Heart right ventricle (tissue), 16 donors: Measurements from ENCODE around the gene ANO9. TPM values are rescaled to one million over a fixed set of nuclear protein-coding genes. Genes with fewer than 3 reads are reported as not detected.

Experiments
- ATAC-seq, 8 donors: fragments of 200-7000 bp; cut with Tn5 transposase; one replicate each; pipeline ENCODE4 v1.9.1; 2020; ENCODE audit warnings: mild to moderate bottlenecking in 8 of 8, moderate library complexity in 8 of 8, moderate number of reproducible peaks in 1 of 8
- DNase-seq, 2 donors: peaks; one replicate each; pipeline ENCODE4 v3.0.0-alpha.2; 2020
- H3K27ac ChIP-seq, 10 donors: fragments of 200-600 bp; sonication (generic) in 2 of 10; one replicate each; pipeline versions ENCODE4 v1.5.0 to v1.8.0; 2020 to 2022; ENCODE audit warnings: mild to moderate bottlenecking in 3 of 10
- H3K27me3 ChIP-seq, 7 donors: fragments of 200-600 bp; one replicate each; pipeline ENCODE4 v1.8.0; 2021 to 2022; ENCODE audit warnings: mild to moderate bottlenecking in 2 of 7
- H3K36me3 ChIP-seq, 9 donors: fragments of 200-600 bp; sonication (generic) in 1 of 9; one replicate each; pipeline versions ENCODE4 v1.5.0 to v1.8.0; 2020 to 2022; ENCODE audit warnings: mild to moderate bottlenecking in 2 of 9
- H3K4me1 ChIP-seq, 9 donors: fragments of 200-600 bp; sonication (generic) in 1 of 9; one replicate each; pipeline versions ENCODE4 v1.5.0 to v1.8.0; 2020 to 2022; ENCODE audit warnings: mild to moderate bottlenecking in 4 of 9
- H3K4me3 ChIP-seq, 10 donors: fragments of 200-600 bp; sonication (generic) in 2 of 10; one replicate each; pipeline versions ENCODE4 v1.5.0 to v1.8.0; 2020 to 2022; ENCODE audit warnings: mild to moderate bottlenecking in 7 of 10, moderate library complexity in 2 of 10
- H3K9me3 ChIP-seq, 11 donors: fragments of 200-600 bp in 10 of 11; sonication (generic) in 2 of 11; one replicate each; pipeline versions ENCODE4 v1.5.0 to v1.8.0; 2013 to 2022; ENCODE audit warnings: mild to moderate bottlenecking in 2 of 11, control low read depth in 1 of 11, moderate library complexity in 1 of 11
- WGBS, 2 donors: extraction: QIAGEN DNeasy Blood & Tissue Kit; methylation state at CpG; one replicate each; pipeline ENCODE4 v1.1.7; 2013; ENCODE audit warnings: inconsistent platforms in 1 of 2; 5-methylcytosine and 5-hydroxymethylcytosine counted together
- intact Hi-C, 10 donors: fragments of 100-400 bp; cut with DNase I; formaldehyde crosslinking; loops; one replicate each; pipeline versions ENCODE4 v1.11.1 to v1.14.2; 2022
- polyA plus RNA-seq, 2 donors: library from polyadenylated mRNA; stranded (reverse); fragments of 200-250 nt; gene quantifications; one replicate each; pipeline ENCODE4 v1.2.3, GENCODE V29; 2013
- total RNA-seq, 10 donors: library from RNA; stranded (reverse); fragmentation: NEBNext Ultra II Directional in 3 of 10; extraction: Animal tissue kit (Norgen Biotek cat#: 25700) in 3 of 10; gene quantifications; one replicate each; pipeline versions ENCODE4 v1.2.1 to v1.2.4, GENCODE V29; 2021 to 2023
- TF ChIP-seq, protein P1 (sequence below), 9 donors: fragments of 200-600 bp; sonication (generic) in 2 of 9; IDR thresholded peaks; one replicate each; pipeline versions ENCODE4 v1.5.0 to v1.8.0; 2021 to 2022; ENCODE audit warnings: antibody characterized with exemption in 9 of 9, mild to moderate bottlenecking in 5 of 9, moderate library complexity in 1 of 9
- donor health status: Arrhythmogenic right ventricular cardiomyopathy.
- donor health status: ischemic (EF 13 %, LVEDD 7.1; RV severe dilation, severe dysfunction).
- donor health status: healthy with polysubstance abuse.
- donor health status: DM: no; HTN: yes; CAD: no.
- donor health status: DM: no; HTN: no; CAD: no.
- donor health status: ischemic (EF 25% LVEDD 6.9; RV normal size, moderate dysfunction).
- donor health status: ischemic (EF 25% LVEDD 5.7; RV mildly dilated, moderate dysfunction).
- donor health status: healthy.
- donor health status: DM: yes; HTN: yes; CAD: no.
- donor health status: Ischemic cardiomyopathy.
- donor health status: ischemic (EF 35%, LVEDD 5.7; RV mildly dilated, moderate dysfunction).
- donor health status: nonischemic (EF 11% LVEDD 7.7; RV severe dilation, severe dysfunction).
- donor health status: DM: yes; HTN: yes; CAD: no.
- donor health status: PGD.
- donor health status: ischemic (EF 29% LVEDD 5.4; RV normal size, mild dysfunction).
- donor health status: nonischemic (EF 23%, LVEDD 6.1; RV moderate dilation, normal function).

The ANO9 gene
- total and polyA plus RNA-seq, 12 donors, result 0.05 to 2.3 (median 0.19) TPM; not detected in 4

DNA sequence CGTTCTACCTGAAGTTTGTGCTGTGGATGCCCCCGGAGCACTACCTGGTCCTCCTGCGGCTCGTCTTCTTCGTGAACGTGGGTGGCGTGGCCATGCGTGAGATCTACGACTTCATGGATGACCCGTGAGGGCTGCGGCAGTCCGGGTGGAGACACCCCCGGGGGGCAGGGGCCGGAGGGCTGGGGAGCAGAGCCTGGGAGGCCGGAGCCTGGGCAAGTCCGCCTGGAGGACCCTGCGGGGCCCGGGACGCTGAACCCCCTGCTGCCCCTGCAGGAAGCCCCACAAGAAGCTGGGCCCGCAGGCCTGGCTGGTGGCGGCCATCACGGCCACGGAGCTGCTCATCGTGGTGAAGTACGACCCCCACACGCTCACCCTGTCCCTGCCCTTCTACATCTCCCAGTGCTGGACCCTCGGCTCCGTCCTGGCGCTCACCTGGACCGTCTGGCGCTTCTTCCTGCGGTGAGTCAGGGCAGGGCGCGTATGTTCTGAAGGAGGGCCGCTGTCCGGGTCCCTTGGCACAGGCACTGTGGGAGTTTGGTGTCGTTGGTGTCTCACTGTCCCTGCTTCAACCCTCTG is 47.9 kb upstream of the ANO9 start:
- Histone ChIP-seq H3K27me3 (no peaks in the 10 kb centered on the region), H3K36me3 (peaks cover 0 to 66% (median 17%) of the 10 kb centered on the region in 9 donors), H3K9me3 (no peaks in the 10 kb centered on the region), H3K4me1 (no peaks in the 10 kb centered on the region), H3K27ac (no peak overlapping the region), H3K4me3 (no peak overlapping the region)
- TF ChIP-seq, protein P1, sequence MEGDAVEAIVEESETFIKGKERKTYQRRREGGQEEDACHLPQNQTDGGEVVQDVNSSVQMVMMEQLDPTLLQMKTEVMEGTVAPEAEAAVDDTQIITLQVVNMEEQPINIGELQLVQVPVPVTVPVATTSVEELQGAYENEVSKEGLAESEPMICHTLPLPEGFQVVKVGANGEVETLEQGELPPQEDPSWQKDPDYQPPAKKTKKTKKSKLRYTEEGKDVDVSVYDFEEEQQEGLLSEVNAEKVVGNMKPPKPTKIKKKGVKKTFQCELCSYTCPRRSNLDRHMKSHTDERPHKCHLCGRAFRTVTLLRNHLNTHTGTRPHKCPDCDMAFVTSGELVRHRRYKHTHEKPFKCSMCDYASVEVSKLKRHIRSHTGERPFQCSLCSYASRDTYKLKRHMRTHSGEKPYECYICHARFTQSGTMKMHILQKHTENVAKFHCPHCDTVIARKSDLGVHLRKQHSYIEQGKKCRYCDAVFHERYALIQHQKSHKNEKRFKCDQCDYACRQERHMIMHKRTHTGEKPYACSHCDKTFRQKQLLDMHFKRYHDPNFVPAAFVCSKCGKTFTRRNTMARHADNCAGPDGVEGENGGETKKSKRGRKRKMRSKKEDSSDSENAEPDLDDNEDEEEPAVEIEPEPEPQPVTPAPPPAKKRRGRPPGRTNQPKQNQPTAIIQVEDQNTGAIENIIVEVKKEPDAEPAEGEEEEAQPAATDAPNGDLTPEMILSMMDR (IDR thresholded peaks at IDR 0.05), result no peak
- ATAC-seq (no peak), DNase-seq (no peak)
- intact Hi-C loops, result no loop called here
- 94 to 95% methylated on average over 37 of the region's 37 CpGs for WGBS, 2 donors

GRCh38 chr11:488992-489391 is 47.2 kb upstream of the ANO9 start:
- no peak overlapping the region for H3K27ac ChIP-seq
- no peaks in the 10 kb centered on the region for H3K27me3 ChIP-seq
- DNase-seq, result no peak
- no peaks in the 10 kb centered on the region for H3K4me1 ChIP-seq
- no peaks in the 10 kb centered on the region for H3K9me3 ChIP-seq
- peaks cover 0 to 59% (median 11%) of the 10 kb centered on the region in 9 donors for H3K36me3 ChIP-seq
- WGBS, 2 donors, result 95% methylated on average over 17 to 19 of the region's 19 CpGs
- no peak for ATAC-seq
- TF ChIP-seq, protein P1 (IDR thresholded peaks at IDR 0.05), result no peak
- intact Hi-C loops, result no loop called here
- H3K4me3 ChIP-seq, result no peak overlapping the region

DNA sequence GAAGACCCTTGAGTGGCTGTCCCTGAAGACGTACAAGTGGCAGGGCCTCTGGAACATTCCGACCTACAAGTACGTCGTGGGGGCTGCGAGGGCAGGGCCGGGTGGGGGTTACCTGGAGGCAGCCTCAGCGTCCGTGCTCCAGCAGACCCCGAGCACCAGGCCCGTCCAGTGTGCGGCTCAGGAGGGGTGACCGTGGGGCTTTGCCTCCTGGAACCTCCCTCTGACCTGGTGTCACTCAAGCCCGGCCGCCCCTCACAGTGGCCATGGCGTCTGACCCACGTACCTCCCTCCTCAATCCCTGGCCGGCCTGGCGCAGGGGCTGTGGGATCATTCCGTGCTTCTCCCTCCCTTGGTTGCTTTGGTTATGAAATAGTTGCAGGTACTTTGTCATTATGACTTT is 46.8 kb upstream of the ANO9 start:
- H3K4me1 ChIP-seq, result no peaks in the 10 kb centered on the region
- DNase-seq, result no peak
- no peak overlapping the region for H3K4me3 ChIP-seq
- WGBS, 2 donors, result 94 to 96% methylated on average over 19 of the region's 19 CpGs
- no peaks in the 10 kb centered on the region for H3K9me3 ChIP-seq
- H3K27me3 ChIP-seq, result no peaks in the 10 kb centered on the region
- H3K36me3 ChIP-seq, result peaks cover 0 to 55% (median 11%) of the 10 kb centered on the region in 9 donors
- intact Hi-C loops, result no loop called here
- TF ChIP-seq, protein P1 (IDR thresholded peaks at IDR 0.05), result no peak
- no peak for ATAC-seq
- no peak overlapping the region for H3K27ac ChIP-seq

- DNase-seq, result no peak
- H3K4me1 ChIP-seq, result no peaks in the 10 kb centered on the region
- TF ChIP-seq, protein P1 (IDR thresholded peaks at IDR 0.05), result no peak
- intact Hi-C loops, result no loop called here
- WGBS, 2 donors, result 89 to 94% methylated on average over 25 of the region's 25 CpGs
- H3K9me3 ChIP-seq, result no peaks in the 10 kb centered on the region
- H3K36me3 ChIP-seq, result peaks cover 0 to 50% (median 11%) of the 10 kb centered on the region in 9 donors
- ATAC-seq, result no peak
- no peaks in the 10 kb centered on the region for H3K27me3 ChIP-seq
- no peak overlapping the region for H3K4me3 ChIP-seq
- H3K27ac ChIP-seq, result no peak overlapping the region
These were observed 46.3 kb upstream of the ANO9 start for GRCh38 chr11:488062-488461.
